ENCODE results near the gene CHST11.

CHST11 gene

GRCh38 chr12:104683831-104684503 lies 227.2 kb downstream of the CHST11 start:
- DNase-seq (ENCODE audit: low read depth, low spot score), result no peak
- in situ Hi-C loops (cut with HindIII; ENCODE audit: low sequenced_read_pairs), result no loop called here
- H3K4me3 ChIP-seq (ENCODE audit: low read depth, low read length), result no peak overlapping the region
- no peak for TF ChIP-seq CTCF (IDR thresholded peaks at IDR 0.05; ENCODE audit: low read depth, low read length)

GRCh38 chr12:104684884-104685283 lies 228.1 kb downstream of the CHST11 start:
- DNase-seq (ENCODE audit: low read depth, low spot score), result peak; percentile 44
- in situ Hi-C loops (cut with HindIII; ENCODE audit: low sequenced_read_pairs), result no loop called here
- no peak for TF ChIP-seq CTCF (IDR thresholded peaks at IDR 0.05; ENCODE audit: low read depth, low read length)
- H3K4me3 ChIP-seq (ENCODE audit: low read depth, low read length), result no peak overlapping the region

- H3K4me3 ChIP-seq (ENCODE audit: low read depth, low read length), result no peak overlapping the region
- in situ Hi-C loops (cut with HindIII; ENCODE audit: low sequenced_read_pairs), result no loop called here
- DNase-seq (ENCODE audit: low read depth, low spot score), result no peak
- TF ChIP-seq CTCF (IDR thresholded peaks at IDR 0.05; ENCODE audit: low read depth, low read length), result no peak
Observed at GRCh38 chr12:104685366-104685765, 228.6 kb downstream of the CHST11 start.

DNA sequence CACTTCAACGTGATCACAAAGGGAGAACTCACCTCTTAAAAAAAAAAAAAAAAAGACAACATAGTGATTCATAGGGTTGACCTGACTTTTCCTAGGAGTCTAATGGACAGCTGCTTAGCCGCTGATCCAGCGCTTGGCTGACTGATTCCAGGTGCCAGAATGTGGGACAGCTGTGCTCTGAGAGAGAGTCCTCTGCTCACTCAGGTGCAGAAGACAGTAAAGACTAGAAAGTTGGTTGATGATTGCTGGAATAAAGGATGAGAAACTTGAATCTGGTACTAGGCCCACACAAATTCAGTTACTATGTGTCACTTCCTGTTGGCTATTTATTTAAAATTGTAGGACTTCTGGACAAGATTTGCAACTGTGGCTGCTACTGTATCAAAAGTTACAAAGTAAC lies 229.4 kb downstream of the CHST11 start:
- in situ Hi-C loops (cut with HindIII; ENCODE audit: low sequenced_read_pairs), result no loop called here
- no peak for TF ChIP-seq CTCF (IDR thresholded peaks at IDR 0.05; ENCODE audit: low read depth, low read length)
- H3K4me3 ChIP-seq (ENCODE audit: low read depth, low read length), result no peak overlapping the region
- peak; percentile 53 for DNase-seq (ENCODE audit: low read depth, low spot score)

GRCh38 chr12:104687823-104688573 lies 231.2 kb downstream of the CHST11 start:
- DNase-seq (ENCODE audit: low read depth, low spot score), result no peak
- no peak for TF ChIP-seq CTCF (IDR thresholded peaks at IDR 0.05; ENCODE audit: low read depth, low read length)
- no peak overlapping the region for H3K4me3 ChIP-seq (ENCODE audit: low read depth, low read length)
- in situ Hi-C loops (cut with HindIII; ENCODE audit: low sequenced_read_pairs), result no loop called here

GRCh38 chr12:104689635-104690034 lies 232.9 kb downstream of the CHST11 start:
- in situ Hi-C loops (cut with HindIII; ENCODE audit: low sequenced_read_pairs), result no loop called here
- TF ChIP-seq CTCF (IDR thresholded peaks at IDR 0.05; ENCODE audit: low read depth, low read length), result no peak

More at GRCh38 chr12:104689635-104690034, 232.9 kb downstream of the CHST11 start:
- H3K4me3 ChIP-seq (ENCODE audit: low read depth, low read length), result no peak overlapping the region
- no peak for DNase-seq (ENCODE audit: low read depth, low spot score)

Measured in astrocyte of the spinal cord (primary cell).